Measurements from ENCODE around the gene GFPT1. TPM values are rescaled to one million over a fixed set of nuclear protein-coding genes. Genes with fewer than 3 reads are reported as not detected.

GFPT1 gene
- total RNA-seq, 2 donors from 2014 or later = 45.6 to 53.1 TPM

DNA sequence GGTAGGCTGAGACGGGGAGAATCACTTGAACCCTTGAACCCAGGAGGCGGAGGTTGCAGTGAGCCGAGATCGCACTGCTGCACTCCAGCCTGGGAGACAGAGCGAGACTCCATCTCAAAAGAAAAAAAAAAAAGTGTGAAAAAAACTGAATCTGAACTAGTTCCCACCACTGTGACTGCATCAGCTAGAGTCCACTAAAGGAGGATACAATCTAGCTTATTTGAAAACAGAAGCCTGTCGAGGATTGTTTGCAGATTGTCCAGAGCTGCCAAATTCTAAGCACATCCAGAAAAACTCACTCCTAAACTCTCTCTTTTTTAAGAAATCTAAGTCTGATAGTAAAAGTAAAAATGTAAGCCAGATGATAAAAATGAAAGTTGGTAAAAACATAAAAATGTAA lies 10.6 kb downstream of the GFPT1 start:
- Histone ChIP-seq H3K4me1 (ENCODE audit: control insufficient read depth in 1 of 2, low read depth in 2 of 2) (peaks cover 7 to 18% of the 10 kb centered on the region in 2 donors), H3K27ac (no peak overlapping the region), H3K4me3 (no peak overlapping the region), H3K27me3 (replicated peaks; ENCODE audit: insufficient read depth) (no peaks in the 10 kb centered on the region), H3K9me3 (no peaks in the 10 kb centered on the region), H3K36me3 (peaks cover 15% of the 10 kb centered on the region)
- DNase-seq (ENCODE audit: low spot score) (no peak), ATAC-seq (ENCODE audit: insufficient number of reproducible peaks, low FRiP score, low read depth) (no peak)
- TF ChIP-seq, protein P1, sequence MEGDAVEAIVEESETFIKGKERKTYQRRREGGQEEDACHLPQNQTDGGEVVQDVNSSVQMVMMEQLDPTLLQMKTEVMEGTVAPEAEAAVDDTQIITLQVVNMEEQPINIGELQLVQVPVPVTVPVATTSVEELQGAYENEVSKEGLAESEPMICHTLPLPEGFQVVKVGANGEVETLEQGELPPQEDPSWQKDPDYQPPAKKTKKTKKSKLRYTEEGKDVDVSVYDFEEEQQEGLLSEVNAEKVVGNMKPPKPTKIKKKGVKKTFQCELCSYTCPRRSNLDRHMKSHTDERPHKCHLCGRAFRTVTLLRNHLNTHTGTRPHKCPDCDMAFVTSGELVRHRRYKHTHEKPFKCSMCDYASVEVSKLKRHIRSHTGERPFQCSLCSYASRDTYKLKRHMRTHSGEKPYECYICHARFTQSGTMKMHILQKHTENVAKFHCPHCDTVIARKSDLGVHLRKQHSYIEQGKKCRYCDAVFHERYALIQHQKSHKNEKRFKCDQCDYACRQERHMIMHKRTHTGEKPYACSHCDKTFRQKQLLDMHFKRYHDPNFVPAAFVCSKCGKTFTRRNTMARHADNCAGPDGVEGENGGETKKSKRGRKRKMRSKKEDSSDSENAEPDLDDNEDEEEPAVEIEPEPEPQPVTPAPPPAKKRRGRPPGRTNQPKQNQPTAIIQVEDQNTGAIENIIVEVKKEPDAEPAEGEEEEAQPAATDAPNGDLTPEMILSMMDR (IDR thresholded peaks at IDR 0.05) = no peak

DNA sequence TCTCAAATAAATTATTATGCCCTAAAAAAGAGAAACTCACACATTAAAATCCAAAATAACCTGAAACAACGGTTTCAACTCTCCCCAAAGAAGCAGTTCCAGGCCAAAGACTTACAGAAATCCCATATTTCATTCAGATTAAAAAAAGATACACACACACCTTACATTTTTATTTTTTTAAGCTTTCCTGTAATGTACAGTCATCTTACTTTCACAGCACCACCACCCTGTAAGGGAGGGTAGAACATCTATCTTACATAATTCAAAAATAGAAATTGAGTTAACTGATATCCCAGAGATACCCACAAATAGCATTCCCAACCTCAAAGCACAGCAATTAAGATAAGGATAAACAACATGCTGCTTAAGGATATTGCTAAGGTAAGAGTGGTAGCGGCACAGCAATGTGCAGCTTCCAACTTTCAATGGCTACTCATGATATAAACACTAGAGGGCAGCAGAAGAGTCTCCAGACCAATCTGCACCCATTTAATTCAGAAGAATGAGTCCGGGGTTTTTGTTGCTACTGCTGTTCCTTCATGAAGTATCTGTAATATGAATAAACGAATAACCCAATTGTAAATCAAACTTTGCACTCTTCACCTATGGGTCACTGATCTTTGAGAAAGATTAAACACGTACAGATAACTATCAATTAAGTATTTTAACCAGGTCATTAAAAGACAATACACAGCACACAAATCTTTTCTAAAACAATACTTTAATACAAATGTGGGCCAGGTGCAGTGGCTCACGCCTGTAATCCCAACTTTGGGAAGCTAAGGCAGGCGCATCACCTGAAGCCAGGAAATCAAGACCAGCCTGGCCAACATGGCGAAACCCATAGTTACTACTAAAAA lies 11.3 kb downstream of the GFPT1 start:
- H3K36me3 ChIP-seq = peaks cover 19% of the 10 kb centered on the region
- no peak overlapping the region for H3K4me3 ChIP-seq
- DNase-seq (ENCODE audit: low spot score) (no peak), ATAC-seq (ENCODE audit: insufficient number of reproducible peaks, low FRiP score, low read depth) (peak; percentile 43)
- no peaks in the 10 kb centered on the region for H3K27me3 ChIP-seq (replicated peaks; ENCODE audit: insufficient read depth)
- H3K9me3 ChIP-seq = no peaks in the 10 kb centered on the region
- H3K27ac ChIP-seq = no peak overlapping the region
- H3K4me1 ChIP-seq (ENCODE audit: control insufficient read depth in 1 of 2, low read depth in 2 of 2) = peaks cover under 1 to 14% of the 10 kb centered on the region in 2 donors
- TF ChIP-seq, protein P1 (IDR thresholded peaks at IDR 0.05) = peak; percentile 58

GRCh38 chr2:69372767-69373166 lies 14.3 kb downstream of the GFPT1 start:
- H3K27me3 ChIP-seq (replicated peaks; ENCODE audit: insufficient read depth) = no peaks in the 10 kb centered on the region
- TF ChIP-seq, protein P1 (IDR thresholded peaks at IDR 0.05) = no peak
- H3K4me1 ChIP-seq (ENCODE audit: control insufficient read depth in 1 of 2, low read depth in 2 of 2) = peaks cover 0 to 13% of the 10 kb centered on the region in 2 donors
- DNase-seq (ENCODE audit: low spot score) = no peak
- H3K9me3 ChIP-seq = no peaks in the 10 kb centered on the region
- ATAC-seq (ENCODE audit: insufficient number of reproducible peaks, low FRiP score, low read depth) = no peak
- no peak overlapping the region for H3K4me3 ChIP-seq
- no peak overlapping the region for H3K27ac ChIP-seq
- peaks cover 46% of the 10 kb centered on the region for H3K36me3 ChIP-seq

DNA sequence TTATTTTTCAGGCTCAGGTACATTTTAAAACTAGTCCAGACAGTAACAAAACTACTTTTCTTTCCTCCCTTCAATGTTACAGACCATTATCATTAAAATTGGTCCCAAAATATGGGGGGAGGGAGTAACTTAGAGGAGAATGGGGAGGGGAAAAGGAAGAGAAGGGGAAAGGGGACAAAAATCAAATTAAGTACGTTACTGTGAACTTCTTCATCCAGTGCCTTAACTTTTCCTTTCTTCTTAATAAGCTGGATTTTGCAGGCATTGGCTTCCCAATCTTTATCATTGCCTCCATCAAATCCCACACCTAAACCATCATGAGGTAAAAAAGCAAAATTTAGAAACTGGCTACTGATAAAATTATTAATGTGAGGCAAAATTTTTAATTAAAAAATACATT lies 17.2 kb downstream of the GFPT1 start:
- DNase-seq (ENCODE audit: low spot score) = no peak
- Histone ChIP-seq H3K27me3 (replicated peaks; ENCODE audit: insufficient read depth) (no peaks in the 10 kb centered on the region), H3K27ac (no peak overlapping the region), H3K36me3 (peaks cover 72% of the 10 kb centered on the region), H3K9me3 (no peaks in the 10 kb centered on the region), H3K4me1 (ENCODE audit: control insufficient read depth in 1 of 2, low read depth in 2 of 2) (no peaks in the 10 kb centered on the region), H3K4me3 (no peak overlapping the region)
- TF ChIP-seq, protein P1 (IDR thresholded peaks at IDR 0.05) = no peak
- ATAC-seq (ENCODE audit: insufficient number of reproducible peaks, low FRiP score, low read depth) = no peak

DNA sequence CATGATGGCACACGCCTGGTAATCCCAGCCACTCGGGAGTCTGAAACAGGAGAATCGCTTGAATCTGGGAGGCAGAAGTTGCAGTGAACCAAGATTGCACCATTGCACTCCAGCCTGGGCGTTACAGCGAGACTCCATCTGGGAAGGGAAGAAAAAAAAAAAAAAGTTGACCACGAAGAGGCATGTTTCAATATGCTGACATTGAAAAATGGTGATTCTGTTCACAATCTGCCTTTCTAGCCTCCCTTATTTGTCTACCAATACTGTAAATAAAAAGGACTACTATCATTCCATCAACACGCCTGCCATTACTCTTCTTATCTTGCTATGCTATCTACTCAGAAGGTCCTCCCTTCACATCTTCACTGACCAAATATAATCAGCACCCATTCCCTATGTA lies 18.4 kb downstream of the GFPT1 start:
- H3K4me3 ChIP-seq = no peak overlapping the region
- DNase-seq (ENCODE audit: low spot score) (no peak), ATAC-seq (ENCODE audit: insufficient number of reproducible peaks, low FRiP score, low read depth) (no peak)
- no peaks in the 10 kb centered on the region for H3K9me3 ChIP-seq
- no peaks in the 10 kb centered on the region for H3K27me3 ChIP-seq (replicated peaks; ENCODE audit: insufficient read depth)
- H3K36me3 ChIP-seq = peaks cover 77% of the 10 kb centered on the region
- no peak overlapping the region for H3K27ac ChIP-seq
- TF ChIP-seq, protein P1 (IDR thresholded peaks at IDR 0.05) = no peak
- H3K4me1 ChIP-seq (ENCODE audit: control insufficient read depth in 1 of 2, low read depth in 2 of 2) = no peaks in the 10 kb centered on the region
